ENCODE data around the gene TMOD2.

GRCh38 chr15:51849860-51850259, 98.5 kb downstream of the TMOD2 start:
- TF ChIP-seq CTCF (IDR thresholded peaks at IDR 0.05) (no peak), POLR2A (IDR thresholded peaks at IDR 0.05) (no peak)

Data from heart left ventricle (tissue), 13 donors.